COLO829 (cell line): ENCODE data around the gene LRRC4C.

Experiments
- DNase-seq: peaks from one replicate; pipeline ENCODE4 v3.0.0; 2012; ENCODE audit warnings: low spot score

The LRRC4C gene

DNA sequence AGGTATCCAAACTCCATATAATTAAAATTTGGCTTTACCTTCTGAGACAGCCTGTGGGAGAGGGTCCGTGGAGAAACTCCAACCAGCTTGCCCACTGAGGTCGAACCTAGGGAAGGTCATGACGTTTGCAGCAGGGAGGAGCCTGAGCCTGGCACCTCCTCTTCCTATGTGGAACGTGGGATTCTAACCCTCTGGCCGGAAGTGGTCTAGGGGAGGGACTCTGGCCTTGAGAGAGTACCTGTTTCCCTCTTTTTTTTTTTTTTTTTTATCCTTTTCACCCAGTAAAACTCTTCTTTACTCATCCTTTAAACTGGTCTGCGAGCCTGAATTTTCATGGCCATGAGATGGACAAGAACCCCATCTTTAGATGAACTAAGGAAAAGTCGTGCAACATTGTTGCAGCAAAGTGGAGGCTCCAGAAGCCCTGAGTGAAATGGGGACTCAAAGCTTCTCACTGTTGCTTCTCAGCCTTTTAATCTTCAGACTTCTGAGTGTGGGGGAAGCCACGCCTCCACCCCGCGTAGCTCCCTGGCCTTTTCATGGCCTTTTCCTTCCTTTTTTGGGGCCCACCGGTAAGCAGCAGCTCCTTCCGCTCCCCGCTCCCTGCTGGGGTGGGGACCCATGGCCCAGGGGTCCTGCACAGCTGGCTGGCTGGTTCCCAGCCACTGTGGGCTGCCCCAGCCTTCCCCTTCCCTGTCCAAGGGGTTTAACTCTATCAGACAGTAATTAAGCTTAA lies 1359.9 kb downstream of the LRRC4C start:
- no peak for DNase-seq

DNA sequence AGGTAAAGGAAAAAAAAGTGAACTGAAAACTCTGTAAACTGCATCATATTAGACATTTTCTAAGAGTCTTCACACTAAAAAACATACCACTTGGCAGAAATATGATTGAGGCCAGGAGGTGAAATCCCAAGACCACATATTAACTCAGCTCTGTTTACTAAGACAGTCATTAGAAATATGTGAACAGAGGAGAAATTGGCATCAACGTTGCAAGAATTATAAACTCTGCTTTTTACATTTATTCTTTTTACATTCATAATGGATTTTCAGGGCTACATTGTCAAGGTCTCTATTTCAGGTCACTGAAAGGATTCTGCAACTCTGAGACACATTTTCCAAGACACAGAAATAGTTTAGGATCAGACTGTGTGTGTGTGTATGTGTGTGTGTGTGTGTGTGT lies 1364.0 kb downstream of the LRRC4C start:
- DNase-seq: no peak

DNA sequence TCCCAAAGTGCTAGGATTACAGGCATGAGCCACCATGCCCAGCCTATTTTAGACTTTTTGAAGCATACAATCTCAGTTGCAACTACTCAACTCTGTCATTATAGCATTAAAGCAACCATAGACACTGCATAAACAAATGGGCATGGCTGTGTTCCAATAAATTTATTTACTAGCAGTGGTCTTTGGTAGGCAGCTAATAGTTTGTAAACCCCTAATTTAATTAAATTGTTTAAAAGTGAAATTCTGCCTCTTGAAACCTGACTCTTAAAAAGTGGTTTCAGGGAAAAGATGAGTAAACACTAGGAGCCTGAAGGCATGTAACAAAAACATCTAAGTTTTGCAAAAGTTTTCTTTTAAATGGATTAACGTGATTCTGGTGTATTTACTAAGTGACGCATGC lies 1364.5 kb downstream of the LRRC4C start:
- no peak for DNase-seq

DNA sequence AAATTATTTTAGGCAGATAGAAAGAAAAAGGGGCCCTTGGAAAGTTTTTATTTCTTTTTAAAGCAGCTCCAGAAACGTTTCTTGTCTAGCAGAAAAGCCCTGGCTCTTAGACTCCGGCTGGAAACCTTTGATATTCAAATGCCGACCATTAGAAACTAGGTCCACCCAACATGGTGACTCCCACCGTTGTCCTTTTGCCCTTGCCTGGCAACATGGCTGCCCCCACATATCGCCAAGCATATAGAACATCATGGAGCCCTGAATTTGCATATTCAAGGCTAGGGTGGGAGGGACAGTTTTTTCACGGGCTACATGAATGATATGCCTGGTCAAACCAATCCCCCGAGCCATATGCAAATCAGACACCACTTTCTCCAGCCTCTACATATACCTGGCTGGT lies 1379.0 kb downstream of the LRRC4C start:
- DNase-seq: no peak
